GM19397 (cell line): ENCODE data around the gene INAFM1.
"Not testable (repeated sequence)": the region's sequence is repeated elsewhere in the genome, so short reads cannot be mapped to it uniquely, and the experiment has no call there.

Experiments
- ATAC-seq: cut with Tn5 transposase; IDR thresholded peaks from one replicate; pipeline ENCODE4 v1.9.1; 2021; ENCODE audit warnings: mild to moderate bottlenecking, moderate library complexity; ENCODE audit not compliant: unreplicated experiment

INAFM1 gene

DNA sequence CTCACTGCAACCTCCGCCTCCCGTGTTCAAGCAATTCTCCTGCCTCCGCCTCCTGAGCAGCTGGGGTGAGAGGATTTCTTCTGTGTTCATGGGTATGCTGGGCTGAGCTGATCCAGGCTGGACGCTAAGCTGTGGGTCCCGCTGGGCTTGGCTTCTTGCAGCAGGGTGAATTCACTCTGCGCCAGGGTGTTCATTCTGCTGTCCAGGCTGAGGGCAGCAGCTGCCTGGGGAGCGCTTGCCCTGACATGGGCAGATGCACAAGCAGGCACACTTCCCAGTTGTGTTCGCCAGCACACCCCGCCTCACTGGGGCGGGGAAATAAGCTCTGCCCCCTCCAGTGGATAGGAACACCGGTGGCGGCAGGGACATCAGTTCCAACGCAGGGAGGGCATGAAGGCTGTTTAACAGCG lies 7.3 kb upstream of the INAFM1 start:
- ATAC-seq: no peak

DNA sequence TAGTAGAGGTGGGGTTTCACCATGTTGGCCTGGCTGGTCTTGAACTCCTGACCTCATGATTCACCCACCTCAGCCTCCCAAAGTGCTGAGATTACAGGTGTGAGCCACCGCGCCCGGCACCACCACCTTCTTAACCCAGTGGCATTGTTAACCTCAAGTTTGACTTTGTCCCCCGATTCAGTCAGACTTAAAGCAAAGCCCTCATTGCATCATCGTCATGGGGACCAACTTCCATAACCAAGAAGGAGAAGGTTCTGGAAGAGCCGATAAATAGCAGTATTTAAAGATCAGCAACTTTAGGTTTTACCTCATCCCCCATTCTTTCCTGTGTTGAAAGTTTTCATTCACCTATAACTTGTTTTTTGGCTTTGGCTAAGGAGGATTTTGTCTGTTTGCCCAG lies 6.7 kb upstream of the INAFM1 start:
- ATAC-seq: no peak

- no peak for ATAC-seq
These were observed 5.1 kb upstream of the INAFM1 start for GRCh38 chr19:47269596-47269995.

DNA sequence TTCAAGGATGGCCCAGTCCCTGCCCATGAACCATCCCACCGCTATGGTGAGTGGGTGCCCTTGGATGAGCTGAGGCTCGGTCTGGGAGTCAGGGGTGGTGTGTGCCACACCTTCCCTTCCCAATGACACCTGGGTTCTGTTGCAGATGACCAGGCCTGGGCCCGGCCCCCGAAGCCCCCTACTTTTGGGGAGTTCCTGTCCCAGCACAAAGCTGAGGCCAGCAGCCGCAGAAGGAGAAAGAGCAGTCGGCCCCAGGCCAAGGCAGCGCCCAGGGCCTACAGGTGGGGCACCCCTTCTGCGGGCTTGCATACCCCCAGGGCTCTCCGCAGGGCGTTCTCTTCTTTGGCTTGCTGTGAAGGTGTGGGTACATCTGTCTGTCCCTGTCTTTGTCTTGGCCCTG lies 4.3 kb upstream of the INAFM1 start:
- ATAC-seq: no peak

DNA sequence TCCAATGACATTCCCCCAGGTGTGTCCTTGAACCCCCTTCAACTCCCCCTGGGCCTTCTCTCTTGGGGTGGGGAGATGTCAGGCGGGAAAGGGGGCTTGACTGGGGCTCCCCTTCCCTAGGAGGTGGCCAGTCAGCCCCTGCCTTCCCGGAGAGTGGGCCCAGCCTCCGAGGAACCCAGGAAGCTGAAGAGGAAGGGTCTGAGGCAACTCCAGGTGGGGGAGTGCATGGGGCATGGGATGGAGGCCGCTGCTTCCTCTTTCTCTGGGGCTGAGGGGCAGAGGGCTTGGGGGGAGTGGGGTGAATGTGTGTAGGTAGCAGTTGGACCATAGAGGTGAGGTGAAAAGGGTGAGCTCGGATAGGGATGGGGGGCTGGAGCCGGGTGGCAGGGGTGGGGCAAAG lies 2.7 kb upstream of the INAFM1 start:
- ATAC-seq: no peak

DNA sequence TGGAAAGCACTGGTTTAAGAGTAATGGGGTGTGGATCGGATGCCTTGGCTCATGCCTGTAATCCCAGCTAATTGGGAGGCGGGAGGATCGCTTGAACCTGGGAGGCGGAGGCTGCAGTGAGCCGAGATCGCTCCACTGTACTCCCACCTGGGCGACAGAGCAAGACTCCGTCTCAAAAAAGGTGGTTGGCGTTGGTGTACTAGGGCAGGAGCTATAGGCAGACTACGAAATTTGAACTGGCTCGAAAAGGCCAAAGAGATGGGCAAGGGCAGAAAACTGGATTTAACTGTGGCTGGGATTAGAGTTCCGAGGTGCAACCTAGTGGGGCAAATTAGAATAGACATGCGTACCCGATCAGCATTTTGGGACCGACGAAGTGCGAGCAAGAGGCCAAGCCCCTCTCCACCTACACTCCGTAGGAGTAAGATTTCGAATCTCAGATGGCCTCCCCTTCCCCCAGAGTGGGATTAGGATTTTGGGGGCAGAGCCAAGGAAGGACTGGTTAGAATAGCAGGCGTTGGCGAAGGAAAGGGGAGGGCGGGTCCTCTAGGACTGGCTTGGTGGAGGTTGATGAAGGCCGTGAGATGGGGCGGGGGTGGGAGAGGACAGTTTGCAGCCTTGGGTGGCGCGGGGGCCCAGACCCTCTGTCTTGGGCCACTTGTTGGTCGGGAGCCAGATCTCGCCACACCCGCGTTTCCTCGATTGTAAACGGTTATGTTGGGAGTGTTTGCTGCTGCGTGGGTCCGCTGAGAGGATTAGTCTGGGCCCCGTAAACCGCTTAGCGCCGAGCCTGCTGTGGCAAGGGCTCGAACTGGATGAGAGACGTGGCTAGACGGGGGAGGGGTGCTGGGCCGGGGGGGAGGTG lies 2.0 kb upstream of the INAFM1 start:
- no peak for ATAC-seq

GRCh38 chr19:47273313-47274070 lies 1.2 kb upstream of the INAFM1 start:
- ATAC-seq: peak; percentile 55

DNA sequence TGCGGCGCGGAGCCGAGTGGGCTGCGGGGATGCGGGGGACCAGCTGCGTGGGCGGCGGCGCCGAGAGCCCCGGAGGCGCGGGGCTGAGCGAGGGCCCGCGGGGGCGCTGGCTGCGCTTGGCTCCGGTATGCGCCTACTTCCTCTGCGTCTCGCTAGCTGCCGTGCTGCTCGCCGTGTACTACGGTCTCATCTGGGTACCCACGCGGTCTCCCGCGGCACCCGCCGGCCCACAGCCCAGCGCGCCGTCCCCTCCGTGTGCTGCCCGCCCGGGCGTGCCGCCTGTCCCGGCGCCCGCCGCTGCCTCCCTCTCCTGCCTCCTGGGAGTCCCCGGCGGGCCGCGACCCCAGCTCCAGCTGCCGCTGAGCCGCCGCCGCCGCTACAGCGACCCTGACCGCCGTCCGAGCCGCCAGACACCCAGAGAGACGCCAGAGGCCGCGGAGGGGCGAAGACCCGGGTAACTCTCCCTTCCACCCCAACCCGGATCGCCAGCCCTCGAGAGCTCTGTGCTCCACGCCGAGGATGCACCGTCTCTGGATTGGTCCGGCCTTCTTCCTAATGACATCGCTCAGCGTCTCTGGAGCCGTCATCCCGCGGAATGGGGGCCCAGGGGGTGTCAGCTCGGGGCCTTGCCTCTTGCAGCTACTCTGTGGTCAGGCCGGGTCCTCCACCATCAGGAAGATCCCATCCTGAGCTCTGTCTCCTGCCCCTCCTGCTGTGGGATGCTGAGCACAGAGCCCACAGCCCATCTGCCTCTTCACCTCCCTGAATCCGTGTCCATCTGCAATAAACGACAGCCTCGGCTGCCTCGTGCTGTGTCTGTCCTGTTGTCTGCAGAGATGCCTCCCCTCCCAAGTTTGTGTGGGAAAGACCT lies 441 bp downstream of the INAFM1 start:
- ATAC-seq: no peak

DNA sequence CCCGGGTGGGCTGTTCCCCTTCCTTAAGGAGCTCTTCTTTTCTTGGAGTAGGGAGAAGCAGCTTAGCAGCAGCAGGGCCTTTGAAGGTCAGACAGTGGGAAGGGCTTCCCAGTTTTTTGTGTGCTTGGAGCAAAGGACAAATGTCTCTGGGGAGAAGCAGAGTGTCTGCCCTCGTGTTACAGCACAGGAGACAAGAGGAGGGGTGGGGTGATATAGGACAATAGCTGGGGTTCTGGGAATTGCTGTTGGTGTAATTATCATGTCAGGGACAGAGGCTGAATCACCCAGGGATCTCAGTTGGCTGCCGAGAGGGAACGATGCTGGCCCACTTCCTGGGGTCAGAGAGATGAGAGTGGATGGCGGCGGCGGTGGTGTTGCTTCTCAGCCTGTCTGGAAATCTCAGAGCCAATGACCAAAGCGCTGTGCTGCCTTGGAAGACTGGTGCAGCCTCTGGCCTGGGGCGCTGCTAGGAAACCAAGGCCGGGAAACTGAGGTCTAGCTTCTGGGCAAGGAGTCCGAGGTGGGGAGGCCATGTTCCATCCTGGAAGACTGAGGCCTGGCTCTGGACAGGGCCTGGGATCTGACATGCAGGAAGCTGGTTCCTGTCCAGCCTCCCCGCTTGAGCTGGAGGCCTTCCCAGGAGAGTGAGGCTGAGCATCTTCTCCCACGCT lies 1.2 kb downstream of the INAFM1 start:
- ATAC-seq: no peak

DNA sequence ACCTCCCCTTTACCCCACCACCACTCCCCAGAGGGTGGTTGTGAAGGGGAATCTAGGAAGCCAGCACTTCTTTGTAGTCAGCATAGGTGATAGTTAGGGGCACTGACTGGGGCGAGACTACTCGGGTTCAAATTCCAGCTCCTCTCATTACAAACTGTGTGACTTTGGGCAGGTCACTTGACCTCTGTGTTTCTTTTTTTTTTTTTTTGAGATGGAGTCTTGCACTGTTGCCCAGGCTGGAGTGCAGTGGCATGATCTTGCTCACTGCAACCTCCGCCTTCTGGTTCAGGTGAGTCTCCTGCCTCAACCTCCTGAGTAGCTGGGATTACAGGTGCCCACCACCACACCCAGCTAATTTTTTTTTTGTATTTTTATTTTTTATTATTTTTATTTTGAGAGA lies 1.8 kb downstream of the INAFM1 start:
- ATAC-seq: not testable (repeated sequence)

GRCh38 chr19:47280183-47280797 lies 5.6 kb downstream of the INAFM1 start:
- ATAC-seq: no peak

DNA sequence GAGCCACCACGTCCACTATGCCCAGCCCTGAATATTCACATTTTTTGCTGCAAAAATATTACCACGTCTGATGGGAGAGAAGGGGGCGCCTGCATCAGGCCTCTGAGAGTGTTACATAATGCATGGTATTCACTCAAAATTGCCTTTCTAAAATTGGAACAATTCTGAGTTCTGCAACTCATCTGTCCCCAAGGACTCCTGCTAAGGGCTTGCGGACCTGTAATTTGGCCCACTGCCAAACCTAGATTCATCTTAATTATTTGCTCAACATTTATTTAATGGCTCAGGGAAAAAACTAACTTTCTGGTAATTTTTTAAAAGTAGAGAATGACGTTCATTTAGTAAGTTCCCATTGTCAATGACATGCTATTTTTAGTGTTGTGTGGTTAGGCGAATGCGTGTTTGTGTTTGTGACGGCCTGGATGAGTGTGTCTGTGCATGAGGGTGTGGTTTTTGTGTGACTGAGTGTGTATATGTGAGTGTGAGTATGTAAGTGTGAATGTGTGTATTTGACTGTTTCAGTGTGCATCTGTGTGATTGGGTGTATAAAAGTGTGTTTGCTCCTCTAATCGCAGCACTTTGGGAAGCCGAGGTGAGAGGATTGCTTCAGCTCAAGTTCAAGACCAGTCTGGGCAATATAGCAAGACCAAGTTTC lies 8.8 kb downstream of the INAFM1 start:
- no peak for ATAC-seq

DNA sequence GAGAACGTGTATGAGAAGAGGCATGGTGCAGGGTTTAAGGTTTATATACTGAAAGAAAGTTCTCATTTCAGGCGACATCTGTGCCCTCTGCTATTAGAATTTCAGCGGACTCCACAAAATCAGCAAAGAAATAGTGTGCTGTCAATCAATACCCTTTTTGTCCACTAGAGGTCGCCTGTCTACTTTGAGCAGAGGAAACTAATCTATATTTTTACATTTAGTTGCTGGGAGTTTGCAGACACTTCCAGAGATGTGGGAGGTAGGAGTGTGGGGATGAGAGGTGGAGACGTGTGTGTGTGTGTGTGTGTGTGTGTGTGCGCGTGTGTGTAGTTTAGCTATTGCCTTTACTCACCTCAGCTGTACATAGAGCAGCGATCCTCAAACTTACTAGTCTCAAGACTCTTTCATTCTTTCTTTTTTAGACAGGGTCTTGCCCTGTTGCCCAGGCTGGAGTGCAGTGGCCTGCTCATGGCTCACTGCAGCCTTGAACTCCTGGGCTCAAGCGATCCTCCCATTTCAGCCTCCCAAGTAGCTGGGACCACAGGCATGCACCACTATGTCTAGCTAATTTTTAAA lies 9.7 kb downstream of the INAFM1 start:
- no peak for ATAC-seq

GRCh38 chr19:47296036-47296435 lies 21.4 kb downstream of the INAFM1 start:
- no peak for ATAC-seq

- not testable (repeated sequence) for ATAC-seq
These were observed 26.2 kb downstream of the INAFM1 start for GRCh38 chr19:47300867-47301266.

GRCh38 chr19:47302249-47302648 lies 27.6 kb downstream of the INAFM1 start:
- ATAC-seq: no peak

DNA sequence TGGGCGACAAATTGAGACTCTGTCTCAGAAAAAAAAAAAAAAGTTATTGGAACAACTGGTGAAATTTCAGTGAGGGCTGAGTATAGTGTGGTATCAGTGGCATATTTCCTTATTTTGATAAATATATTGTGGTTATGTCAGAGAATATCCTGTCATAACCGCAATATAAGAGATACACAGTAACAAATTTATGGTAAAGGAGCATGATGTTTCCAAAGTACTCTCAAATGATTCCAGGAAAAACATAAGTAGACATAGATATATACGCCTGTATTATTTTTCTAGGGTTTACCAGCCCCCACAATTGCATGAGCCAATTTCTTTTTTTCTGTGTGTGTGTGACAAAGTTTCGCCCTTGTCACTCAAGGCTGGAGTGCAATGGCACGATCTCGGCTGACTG lies 29.3 kb downstream of the INAFM1 start:
- ATAC-seq: no peak

DNA sequence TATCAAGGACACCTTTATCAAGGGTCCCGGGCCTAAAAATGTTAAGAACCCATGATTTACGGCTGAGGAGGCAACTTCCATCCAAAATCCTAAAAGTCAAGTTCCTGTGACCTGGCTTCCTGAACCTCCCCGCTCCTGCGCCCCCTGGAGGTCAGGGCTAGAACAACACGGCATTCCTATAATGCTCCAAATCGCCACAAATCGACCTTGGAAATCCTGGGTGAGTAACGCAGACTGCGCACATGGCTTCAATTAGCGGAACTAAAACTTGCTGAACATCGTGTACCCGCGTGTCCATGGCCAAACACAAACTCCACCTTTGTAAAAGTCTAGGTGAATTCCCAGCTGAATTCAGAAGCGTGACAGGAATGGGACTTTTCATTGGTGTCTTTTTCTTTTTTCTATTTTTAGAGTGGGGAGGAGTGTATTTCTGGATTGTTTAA lies 30.6 kb downstream of the INAFM1 start:
- ATAC-seq: no peak

DNA sequence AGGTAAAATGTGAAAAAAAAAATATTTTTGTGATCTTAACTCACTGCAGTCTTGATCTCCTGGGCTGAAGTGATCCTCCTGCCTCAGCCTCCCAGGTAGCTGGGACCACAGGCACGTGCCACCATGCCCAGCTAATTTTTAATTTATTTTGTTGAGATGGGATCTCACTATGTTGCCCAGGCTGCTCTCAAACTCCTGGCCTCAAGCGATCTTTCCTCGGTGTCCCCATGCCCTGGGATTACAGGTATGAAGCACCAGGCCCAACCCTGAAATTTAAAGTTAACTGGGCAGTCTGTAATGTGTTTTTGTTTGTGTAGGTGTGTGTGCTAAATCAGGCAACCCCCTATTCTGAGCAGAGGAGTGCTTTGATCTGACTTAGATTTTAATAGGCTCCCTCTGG lies 31.6 kb downstream of the INAFM1 start:
- no peak for ATAC-seq
